Thyroid gland (tissue), 4 donors: Measurements from ENCODE around the gene REM2.

ENCODE experiments used
- POLR2A ChIP-seq, 2 donors: fragments of 450-650 bp; IDR thresholded peaks; one replicate each; pipeline ENCODE4 v1.6.1; 2017; ENCODE audit warnings: antibody characterized with exemption in 2 of 2, mild to moderate bottlenecking in 2 of 2, moderate library complexity in 1 of 2
- TF ChIP-seq, protein P1 (sequence below), 6 experiments: fragments of 200-600 bp in 3 of 6; fragments of 450-650 bp in 3 of 6; sonication (generic) in 3 of 6; IDR thresholded peaks; one replicate each; pipeline ENCODE4 v1.5.1; 2016 to 2019; ENCODE audit warnings: antibody characterized with exemption in 6 of 6, mild to moderate bottlenecking in 2 of 6, inconsistent platforms in 1 of 6, moderate library complexity in 1 of 6

DNA sequence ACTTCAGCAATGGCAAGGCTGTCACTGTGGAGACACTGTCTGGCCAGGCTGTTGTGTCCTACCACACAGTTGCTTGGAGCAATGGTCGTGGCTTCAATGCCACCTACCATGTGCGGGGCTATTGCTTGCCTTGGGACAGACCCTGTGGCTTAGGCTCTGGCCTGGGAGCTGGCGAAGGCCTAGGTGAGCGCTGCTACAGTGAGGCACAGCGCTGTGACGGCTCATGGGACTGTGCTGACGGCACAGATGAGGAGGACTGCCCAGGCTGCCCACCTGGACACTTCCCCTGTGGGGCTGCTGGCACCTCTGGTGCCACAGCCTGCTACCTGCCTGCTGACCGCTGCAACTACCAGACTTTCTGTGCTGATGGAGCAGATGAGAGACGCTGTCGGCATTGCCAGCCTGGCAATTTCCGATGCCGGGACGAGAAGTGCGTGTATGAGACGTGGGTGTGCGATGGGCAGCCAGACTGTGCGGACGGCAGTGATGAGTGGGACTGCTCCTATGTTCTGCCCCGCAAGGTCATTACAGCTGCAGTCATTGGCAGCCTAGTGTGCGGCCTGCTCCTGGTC lies 7.2 kb upstream of the REM2 start:
- TF ChIP-seq, protein P1, sequence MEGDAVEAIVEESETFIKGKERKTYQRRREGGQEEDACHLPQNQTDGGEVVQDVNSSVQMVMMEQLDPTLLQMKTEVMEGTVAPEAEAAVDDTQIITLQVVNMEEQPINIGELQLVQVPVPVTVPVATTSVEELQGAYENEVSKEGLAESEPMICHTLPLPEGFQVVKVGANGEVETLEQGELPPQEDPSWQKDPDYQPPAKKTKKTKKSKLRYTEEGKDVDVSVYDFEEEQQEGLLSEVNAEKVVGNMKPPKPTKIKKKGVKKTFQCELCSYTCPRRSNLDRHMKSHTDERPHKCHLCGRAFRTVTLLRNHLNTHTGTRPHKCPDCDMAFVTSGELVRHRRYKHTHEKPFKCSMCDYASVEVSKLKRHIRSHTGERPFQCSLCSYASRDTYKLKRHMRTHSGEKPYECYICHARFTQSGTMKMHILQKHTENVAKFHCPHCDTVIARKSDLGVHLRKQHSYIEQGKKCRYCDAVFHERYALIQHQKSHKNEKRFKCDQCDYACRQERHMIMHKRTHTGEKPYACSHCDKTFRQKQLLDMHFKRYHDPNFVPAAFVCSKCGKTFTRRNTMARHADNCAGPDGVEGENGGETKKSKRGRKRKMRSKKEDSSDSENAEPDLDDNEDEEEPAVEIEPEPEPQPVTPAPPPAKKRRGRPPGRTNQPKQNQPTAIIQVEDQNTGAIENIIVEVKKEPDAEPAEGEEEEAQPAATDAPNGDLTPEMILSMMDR (IDR thresholded peaks at IDR 0.05), result no peak
- TF ChIP-seq POLR2A (IDR thresholded peaks at IDR 0.05), result no peak
